Measurements from ENCODE around the gene SLC24A3.

GRCh38 chr20:19269737-19270340, 57.4 kb downstream of the SLC24A3 start:
- no peak for TF ChIP-seq CTCF (IDR thresholded peaks at IDR 0.05)
- no peak for TF ChIP-seq POLR2A (IDR thresholded peaks at IDR 0.05)
